Stomach (tissue), 9 donors: ENCODE results near the gene CPNE1. TPM values are rescaled to one million over a fixed set of nuclear protein-coding genes. Genes with fewer than 3 reads are reported as not detected.

Experiments used
- DNase-seq, 2 donors: peaks; one replicate each; pipeline versions ENCODE4 v3.0.0 to v3.0.0-alpha.2; 2013 to 2019
- H3K27ac ChIP-seq, 5 donors: fragments of 200-600 bp in 4 of 5; sonication (generic) in 4 of 5; one replicate each; pipeline ENCODE4 v1.5.1; 2013 to 2019; ENCODE audit warnings: mild to moderate bottlenecking in 1 of 5, moderate library complexity in 1 of 5
- H3K27me3 ChIP-seq, 3 donors: fragments of 200-600 bp; sonication (generic); one replicate each; pipeline ENCODE4 v1.5.1; 2017 to 2019; ENCODE audit warnings: mixed run types in 1 of 3
- H3K36me3 ChIP-seq, 4 donors: fragments of 200-600 bp; sonication (generic); 1 replicate in 3 of 4; 2 replicates in 1 of 4; pipeline ENCODE4 v1.5.1; 2016 to 2019
- H3K4me1 ChIP-seq, 4 donors: fragments of 200-600 bp; sonication (generic); one replicate each; pipeline ENCODE4 v1.5.1; 2016 to 2019
- H3K4me3 ChIP-seq, 4 donors: fragments of 200-600 bp; sonication (generic) in 3 of 4; one replicate each; pipeline ENCODE4 v1.5.1; 2016 to 2019; ENCODE audit warnings: mild to moderate bottlenecking in 1 of 4
- H3K9me3 ChIP-seq, 4 donors: fragments of 200-600 bp; sonication (generic); one replicate each; pipeline ENCODE4 v1.5.1; 2016 to 2019
- EP300 ChIP-seq: sonication (generic); formaldehyde crosslinking; IDR thresholded peaks from one replicate; pipeline ENCODE4 v1.6.1; 2017; ENCODE audit warnings: antibody characterized with exemption
- POLR2A ChIP-seq, 4 donors: fragments of 450-650 bp; IDR thresholded peaks; one replicate each; pipeline ENCODE4 v1.6.1; 2016; ENCODE audit warnings: antibody characterized with exemption in 4 of 4, control low read depth in 2 of 4, mild to moderate bottlenecking in 1 of 4, moderate library complexity in 1 of 4
- POLR2AphosphoS5 ChIP-seq, 3 donors: sonication (generic); formaldehyde crosslinking; IDR thresholded peaks; one replicate each; pipeline ENCODE4 v1.6.1; 2016; ENCODE audit warnings: antibody characterized with exemption in 3 of 3
- WGBS, 5 donors: extraction: QIAGEN DNeasy Blood & Tissue Kit in 3 of 5; methylation state at CpG; one replicate each; pipeline versions ENCODE4 v1.1.5 to v1.1.7; 2013 to 2018; 5-methylcytosine and 5-hydroxymethylcytosine counted together
- intact Hi-C: fragments of 100-400 bp; cut with DNase I; formaldehyde crosslinking; loops from one replicate; pipeline ENCODE4 v1.15.1; 2023; ENCODE audit warnings: low total_unique reads
- polyA plus RNA-seq, 3 donors: library from polyadenylated mRNA; stranded (reverse); fragments of 200-250 nt; gene quantifications; one replicate each; pipeline ENCODE4 v1.2.3, GENCODE V29; 2013
- total RNA-seq, 5 donors: library from RNA; depleted of rRNA; stranded (reverse); fragments of >200 nt; gene quantifications; one replicate each; pipeline versions ENCODE4 v1.1.0 to v1.2.3, GENCODE V29; 2014 to 2016
- TF ChIP-seq, protein P1 (sequence below), 7 experiments: fragments of 450-650 bp in 4 of 7; fragments of 200-600 bp in 3 of 7; sonication (generic) in 3 of 7; IDR thresholded peaks; one replicate each; pipeline ENCODE4 v1.5.1; 2016 to 2019; ENCODE audit warnings: antibody characterized with exemption in 7 of 7, control low read depth in 2 of 7, mild to moderate bottlenecking in 1 of 7
- donor health status: healthy with polysubstance abuse.
- donor health status: Bipolar disorder and iron deficiency.
- donor health status: healthy.

CPNE1 gene
- total and polyA plus RNA-seq, 8 donors = 67.9 to 172 (median 107) TPM

DNA sequence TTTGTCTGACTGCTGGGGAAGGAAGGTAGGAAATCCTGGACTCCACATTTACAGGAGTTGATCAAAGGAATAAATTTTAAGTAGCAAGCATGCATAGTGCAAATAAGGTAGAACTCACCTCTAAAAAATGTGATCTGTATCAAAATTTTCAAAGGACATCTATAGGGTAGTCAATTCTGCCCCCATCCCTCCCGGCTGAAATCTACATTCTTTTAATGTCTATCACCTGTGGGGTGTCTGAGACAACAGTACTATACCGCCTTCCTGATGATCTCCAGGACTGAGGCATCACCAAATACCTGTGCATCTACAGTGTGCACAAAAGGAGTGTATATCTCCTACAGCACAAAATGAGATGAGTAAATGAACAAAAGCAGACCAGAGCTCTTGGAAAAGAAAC lies 19.9 kb downstream of the CPNE1 start:
- 76 to 86% (median 82%) methylated on average over 2 of the region's 2 CpGs for WGBS, 5 donors
- TF ChIP-seq EP300 (no peak), POLR2AphosphoS5 (IDR thresholded peaks at IDR 0.05) (no peak), POLR2A (IDR thresholded peaks at IDR 0.05) (no peak)
- TF ChIP-seq, protein P1, sequence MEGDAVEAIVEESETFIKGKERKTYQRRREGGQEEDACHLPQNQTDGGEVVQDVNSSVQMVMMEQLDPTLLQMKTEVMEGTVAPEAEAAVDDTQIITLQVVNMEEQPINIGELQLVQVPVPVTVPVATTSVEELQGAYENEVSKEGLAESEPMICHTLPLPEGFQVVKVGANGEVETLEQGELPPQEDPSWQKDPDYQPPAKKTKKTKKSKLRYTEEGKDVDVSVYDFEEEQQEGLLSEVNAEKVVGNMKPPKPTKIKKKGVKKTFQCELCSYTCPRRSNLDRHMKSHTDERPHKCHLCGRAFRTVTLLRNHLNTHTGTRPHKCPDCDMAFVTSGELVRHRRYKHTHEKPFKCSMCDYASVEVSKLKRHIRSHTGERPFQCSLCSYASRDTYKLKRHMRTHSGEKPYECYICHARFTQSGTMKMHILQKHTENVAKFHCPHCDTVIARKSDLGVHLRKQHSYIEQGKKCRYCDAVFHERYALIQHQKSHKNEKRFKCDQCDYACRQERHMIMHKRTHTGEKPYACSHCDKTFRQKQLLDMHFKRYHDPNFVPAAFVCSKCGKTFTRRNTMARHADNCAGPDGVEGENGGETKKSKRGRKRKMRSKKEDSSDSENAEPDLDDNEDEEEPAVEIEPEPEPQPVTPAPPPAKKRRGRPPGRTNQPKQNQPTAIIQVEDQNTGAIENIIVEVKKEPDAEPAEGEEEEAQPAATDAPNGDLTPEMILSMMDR (IDR thresholded peaks at IDR 0.05) = no peak
- no peaks in the 10 kb centered on the region for H3K27me3 ChIP-seq
- H3K4me1 ChIP-seq = peaks cover 0 to 42% (median 17%) of the 10 kb centered on the region in 4 donors
- no peak overlapping the region for H3K4me3 ChIP-seq
- intact Hi-C loops = no loop called here
- DNase-seq = no peak
- no peak overlapping the region for H3K27ac ChIP-seq
- H3K36me3 ChIP-seq = no peaks in the 10 kb centered on the region
- H3K9me3 ChIP-seq = no peaks in the 10 kb centered on the region

DNA sequence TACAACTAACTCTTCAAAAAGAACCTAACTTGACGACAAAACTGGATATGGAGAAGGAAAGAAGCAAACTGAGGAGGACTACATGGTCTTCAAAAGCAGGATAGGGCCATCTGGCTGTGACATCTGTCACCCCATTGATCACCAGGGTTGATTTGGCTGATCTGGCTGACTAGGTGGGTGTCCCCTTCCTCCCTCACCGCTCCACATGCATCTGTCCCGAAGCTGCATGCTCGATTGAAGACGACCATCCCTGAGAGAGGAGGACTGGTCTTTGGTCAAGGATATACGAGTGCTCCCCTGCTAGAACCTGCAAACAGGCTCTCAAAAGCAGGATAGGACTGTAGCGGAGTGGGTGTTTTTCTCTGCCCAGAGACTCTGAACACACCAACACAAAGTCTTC lies 21.7 kb downstream of the CPNE1 start:
- TF ChIP-seq, protein P1 (IDR thresholded peaks at IDR 0.05) = no peak
- TF ChIP-seq POLR2A (IDR thresholded peaks at IDR 0.05) (no peak), EP300 (no peak), POLR2AphosphoS5 (IDR thresholded peaks at IDR 0.05) (no peak)
- WGBS, 5 donors = 93 to 96% (median 94%) methylated on average over 7 of the region's 7 CpGs
- DNase-seq = no peak
- no peak overlapping the region for H3K4me3 ChIP-seq
- intact Hi-C loops = no loop called here
- peaks cover 0 to 42% (median 9%) of the 10 kb centered on the region in 4 donors for H3K4me1 ChIP-seq
- no peak overlapping the region for H3K27ac ChIP-seq
- H3K9me3 ChIP-seq = no peaks in the 10 kb centered on the region
- H3K36me3 ChIP-seq = no peaks in the 10 kb centered on the region
- H3K27me3 ChIP-seq = no peaks in the 10 kb centered on the region

DNA sequence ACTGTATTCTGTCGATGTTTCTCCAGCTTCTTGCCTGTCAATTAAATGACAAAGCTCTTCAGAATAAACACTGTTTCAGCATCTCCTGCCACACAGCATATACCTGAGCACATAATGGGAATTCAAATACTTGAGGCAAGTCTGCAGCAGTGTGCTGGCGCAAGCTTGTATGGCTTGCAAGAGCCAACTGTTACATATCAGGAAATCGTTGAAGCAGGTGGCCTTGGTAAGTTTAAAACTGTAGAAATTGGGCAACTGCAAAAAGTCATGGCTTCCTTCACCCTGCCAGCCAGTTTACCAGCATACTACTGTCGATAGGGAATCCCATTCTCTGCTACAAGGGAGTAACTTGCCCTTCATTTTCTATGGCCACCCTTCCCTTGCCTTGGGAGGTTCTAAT lies 23.0 kb downstream of the CPNE1 start:
- Histone ChIP-seq H3K4me1 (peaks cover 0 to 44% (median 15%) of the 10 kb centered on the region in 4 donors), H3K9me3 (no peaks in the 10 kb centered on the region), H3K27me3 (no peaks in the 10 kb centered on the region), H3K4me3 (no peak overlapping the region), H3K27ac (no peak overlapping the region), H3K36me3 (no peaks in the 10 kb centered on the region)
- TF ChIP-seq EP300 (no peak), POLR2A (IDR thresholded peaks at IDR 0.05) (no peak), POLR2AphosphoS5 (IDR thresholded peaks at IDR 0.05) (no peak)
- TF ChIP-seq, protein P1 (IDR thresholded peaks at IDR 0.05) = no peak
- intact Hi-C loops = no loop called here
- 85 to 94% (median 90%) methylated on average over 4 of the region's 4 CpGs for WGBS, 5 donors
- DNase-seq = no peak

DNA sequence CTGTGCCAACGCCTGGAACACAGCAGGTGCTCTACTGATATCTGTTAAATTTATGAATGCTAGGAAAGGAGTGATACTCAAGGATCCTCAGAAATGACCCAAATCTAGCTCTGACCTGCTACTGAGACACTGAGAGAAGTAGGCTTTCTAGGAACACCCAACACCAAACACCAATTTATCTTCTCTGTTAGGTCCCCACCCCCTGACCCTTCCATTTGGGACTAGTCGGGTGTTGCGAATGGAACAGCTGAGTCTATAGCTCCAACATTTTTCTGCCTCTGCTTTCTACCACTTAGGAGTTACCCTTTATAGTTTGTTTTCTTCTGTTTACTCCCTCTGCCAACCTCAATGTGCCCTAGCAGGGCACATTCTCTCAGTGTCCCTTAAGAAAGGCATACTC lies 24.0 kb downstream of the CPNE1 start:
- TF ChIP-seq, protein P1 (IDR thresholded peaks at IDR 0.05) = no peak
- intact Hi-C loops = no loop called here
- Histone ChIP-seq H3K4me3 (no peak overlapping the region), H3K4me1 (peaks cover 0 to 44% (median 20%) of the 10 kb centered on the region in 4 donors), H3K36me3 (no peaks in the 10 kb centered on the region), H3K27ac (no peak overlapping the region), H3K27me3 (no peaks in the 10 kb centered on the region), H3K9me3 (no peaks in the 10 kb centered on the region)
- 75 to 84% (median 83%) methylated on average over 3 of the region's 3 CpGs for WGBS, 5 donors
- no peak for DNase-seq
